Endodermal cell (in vitro differentiated cells): ENCODE results near the gene NCKAP5. TPM values are rescaled to one million over a fixed set of nuclear protein-coding genes. Genes with fewer than 3 reads are reported as not detected.

Experiments used
- DNase-seq: peaks from one replicate; pipeline ENCODE4 v3.0.0-alpha.2; 2017
- H3K27ac ChIP-seq: 2 replicates; pipeline ENCODE4 v1.5.1; 2013; ENCODE audit warnings: mild to moderate bottlenecking, low read depth, low read length, moderate library complexity
- H3K27me3 ChIP-seq: 2 replicates; pipeline ENCODE4 v1.6.1; 2013; ENCODE audit warnings: mild to moderate bottlenecking, low read length, moderate library complexity; ENCODE audit not compliant: insufficient read depth, control insufficient read depth, poor library complexity, severe bottlenecking
- H3K36me3 ChIP-seq: 2 replicates; pipeline ENCODE4 v1.7.0; 2013; ENCODE audit warnings: mild to moderate bottlenecking, low read length, moderate library complexity; ENCODE audit not compliant: control insufficient read depth, insufficient read depth
- H3K4me1 ChIP-seq: one replicate; pipeline ENCODE4 v1.7.0; 2013; ENCODE audit warnings: low read length; ENCODE audit not compliant: control insufficient read depth, insufficient read depth
- H3K4me3 ChIP-seq: 2 replicates; pipeline ENCODE4 v1.5.1; 2013; ENCODE audit warnings: mild to moderate bottlenecking, low read length, moderate library complexity
- H3K9ac ChIP-seq: 2 replicates; pipeline ENCODE4 v1.6.1; 2013; ENCODE audit warnings: mild to moderate bottlenecking, low read length, moderate library complexity; ENCODE audit not compliant: poor library complexity, severe bottlenecking; ENCODE audit errors: extremely low read depth
- H3K9me3 ChIP-seq: 2 replicates; pipeline ENCODE4 v1.6.1; 2013; ENCODE audit warnings: mild to moderate bottlenecking, low read length, moderate library complexity; ENCODE audit not compliant: control insufficient read depth
- H3K27ac Mint-ChIP-seq: 2 replicates; pipeline ENCODE4 v1.8.0; 2020; ENCODE audit warnings: mixed read lengths
- H3K27me3 Mint-ChIP-seq: 2 replicates; pipeline ENCODE4 v1.8.0; 2021; ENCODE audit warnings: mild to moderate bottlenecking, mixed read lengths; ENCODE audit not compliant: insufficient read depth
- H3K36me3 Mint-ChIP-seq: 2 replicates; pipeline ENCODE4 v1.8.0; 2020; ENCODE audit warnings: low read depth, mixed read lengths
- H3K4me1 Mint-ChIP-seq: 2 replicates; pipeline ENCODE4 v1.8.0; 2020; ENCODE audit warnings: mixed read lengths
- H3K4me3 Mint-ChIP-seq: 2 replicates; pipeline ENCODE4 v1.8.0; 2020; ENCODE audit warnings: mild to moderate bottlenecking, moderate library complexity, mixed read lengths
- H3K9me3 Mint-ChIP-seq: 2 replicates; pipeline ENCODE4 v1.8.0; 2020; ENCODE audit warnings: mild to moderate bottlenecking, mixed read lengths
- WGBS, 2 experiments: methylation state at CpG; one replicate each; pipeline versions ENCODE4 v1.1.5 to v1.1.7; 2013; ENCODE audit warnings: missing lambda C conversion rate in 2 of 2, mixed read lengths in 1 of 2; ENCODE audit not compliant: insufficient coverage in 1 of 2, insufficient read length in 1 of 2; 5-methylcytosine and 5-hydroxymethylcytosine counted together
- total RNA-seq, 2 donors: library from RNA; stranded (reverse); fragmentation: NEBNext Ultra II Directional in 1 of 2; extraction: Animal tissue kit (Norgen Biotek cat#: 25700) in 1 of 2; gene quantifications; 2 replicates in 1 of 2; 3 replicates in 1 of 2; pipeline ENCODE4 v1.2.1, GENCODE V29; 2021
- TF ChIP-seq, protein P1 (sequence below): fragments of 200-600 bp; sonication (generic); conservative IDR thresholded peaks from 2 replicates; pipeline ENCODE4 v1.5.0; 2021; ENCODE audit warnings: antibody characterized with exemption, mild to moderate bottlenecking

NCKAP5 gene
- total RNA-seq, 2 donors from 2014 or later, result 0.58 to 0.92 TPM

DNA sequence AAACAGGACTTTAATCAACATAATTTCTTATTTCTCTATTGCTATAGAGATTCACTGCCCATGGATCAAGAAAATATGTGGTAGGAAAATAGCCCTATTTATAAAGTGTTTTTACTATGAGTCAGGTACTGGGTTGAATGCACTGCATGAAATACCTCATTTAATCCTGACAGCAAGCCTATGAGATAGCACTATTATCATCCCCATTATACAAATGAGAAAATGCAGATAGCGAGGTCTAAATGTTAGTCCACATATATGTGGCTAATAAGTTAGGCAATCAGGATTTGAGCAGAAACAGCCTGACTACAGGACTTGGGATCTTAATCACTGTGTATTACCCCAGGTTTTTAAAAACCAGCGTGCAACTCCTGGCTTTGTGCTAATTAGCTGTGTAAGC, 889.8 kb downstream of the NCKAP5 start:
- Histone ChIP-seq H3K27ac (no peak overlapping the region), H3K36me3 (no peaks in the 10 kb centered on the region), H3K9ac (no peak overlapping the region), H3K27me3 (no peaks in the 10 kb centered on the region), H3K4me1 (no peaks in the 10 kb centered on the region), H3K4me3 (no peak overlapping the region), H3K9me3 (no peaks in the 10 kb centered on the region)
- Mint-ChIP-seq H3K27ac (no peak overlapping the region), H3K4me1 (no peaks in the 10 kb centered on the region), H3K4me3 (no peak overlapping the region), H3K27me3 (peaks cover 8% of the 10 kb centered on the region), H3K36me3 (no peaks in the 10 kb centered on the region), H3K9me3 (no peaks in the 10 kb centered on the region)
- no peak for DNase-seq
- TF ChIP-seq, protein P1, sequence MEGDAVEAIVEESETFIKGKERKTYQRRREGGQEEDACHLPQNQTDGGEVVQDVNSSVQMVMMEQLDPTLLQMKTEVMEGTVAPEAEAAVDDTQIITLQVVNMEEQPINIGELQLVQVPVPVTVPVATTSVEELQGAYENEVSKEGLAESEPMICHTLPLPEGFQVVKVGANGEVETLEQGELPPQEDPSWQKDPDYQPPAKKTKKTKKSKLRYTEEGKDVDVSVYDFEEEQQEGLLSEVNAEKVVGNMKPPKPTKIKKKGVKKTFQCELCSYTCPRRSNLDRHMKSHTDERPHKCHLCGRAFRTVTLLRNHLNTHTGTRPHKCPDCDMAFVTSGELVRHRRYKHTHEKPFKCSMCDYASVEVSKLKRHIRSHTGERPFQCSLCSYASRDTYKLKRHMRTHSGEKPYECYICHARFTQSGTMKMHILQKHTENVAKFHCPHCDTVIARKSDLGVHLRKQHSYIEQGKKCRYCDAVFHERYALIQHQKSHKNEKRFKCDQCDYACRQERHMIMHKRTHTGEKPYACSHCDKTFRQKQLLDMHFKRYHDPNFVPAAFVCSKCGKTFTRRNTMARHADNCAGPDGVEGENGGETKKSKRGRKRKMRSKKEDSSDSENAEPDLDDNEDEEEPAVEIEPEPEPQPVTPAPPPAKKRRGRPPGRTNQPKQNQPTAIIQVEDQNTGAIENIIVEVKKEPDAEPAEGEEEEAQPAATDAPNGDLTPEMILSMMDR, result no peak
- 90 to 95% methylated on average over 1 to 2 of the region's 2 CpGs for WGBS, 2 experiments

DNA sequence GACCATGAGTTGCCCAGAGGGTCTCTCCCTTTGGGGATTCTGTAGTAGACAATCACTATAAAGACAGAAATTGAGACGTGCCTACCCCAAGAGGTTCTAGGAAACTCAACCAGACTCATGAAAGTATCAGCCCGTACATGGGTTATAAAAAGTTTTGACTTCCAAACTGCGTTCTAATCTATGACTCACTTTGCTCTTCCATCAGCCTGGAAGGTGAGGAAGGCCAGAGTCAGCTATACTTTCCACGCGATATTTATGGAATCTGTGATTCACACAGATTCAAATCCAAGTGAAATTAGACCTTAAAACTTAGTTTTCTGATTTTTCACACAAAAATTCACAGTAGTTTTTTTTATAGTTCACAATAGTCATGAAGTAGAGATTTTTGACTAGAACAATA, 890.6 kb downstream of the NCKAP5 start:
- Mint-ChIP-seq H3K27me3 (peaks cover 12% of the 10 kb centered on the region), H3K4me1 (no peaks in the 10 kb centered on the region), H3K36me3 (no peaks in the 10 kb centered on the region), H3K4me3 (no peak overlapping the region), H3K9me3 (no peaks in the 10 kb centered on the region), H3K27ac (no peak overlapping the region)
- no peak overlapping the region for H3K9ac ChIP-seq
- 95 to 96% methylated on average over 5 of the region's 5 CpGs for WGBS, 2 experiments
- no peak overlapping the region for H3K4me3 ChIP-seq
- H3K27ac ChIP-seq, result no peak overlapping the region
- DNase-seq, result no peak
- no peaks in the 10 kb centered on the region for H3K36me3 ChIP-seq
- no peaks in the 10 kb centered on the region for H3K9me3 ChIP-seq
- no peaks in the 10 kb centered on the region for H3K4me1 ChIP-seq
- H3K27me3 ChIP-seq, result no peaks in the 10 kb centered on the region
- TF ChIP-seq, protein P1, result no peak

DNA sequence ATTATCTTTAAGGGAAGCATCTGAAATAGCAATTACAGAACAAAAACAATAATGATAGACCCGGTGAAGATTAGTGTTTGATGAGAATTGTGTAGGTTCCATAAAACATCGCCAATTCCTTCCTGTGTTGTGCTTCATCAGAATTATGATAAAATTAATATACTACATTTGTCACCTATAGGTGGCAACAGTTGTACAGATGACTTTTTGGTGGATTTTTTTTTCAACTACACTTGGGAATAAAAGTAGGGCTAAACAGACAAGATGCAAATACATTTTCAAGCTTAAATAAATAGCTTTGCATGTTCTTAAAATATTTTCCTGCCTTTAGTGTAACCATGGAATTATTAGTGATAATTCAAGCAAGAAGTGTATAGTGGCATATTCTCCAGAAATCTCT, 891.3 kb downstream of the NCKAP5 start:
- no peaks in the 10 kb centered on the region for H3K9me3 Mint-ChIP-seq
- H3K27me3 Mint-ChIP-seq, result peaks cover 19% of the 10 kb centered on the region
- no peaks in the 10 kb centered on the region for H3K4me1 Mint-ChIP-seq
- no peak overlapping the region for H3K27ac Mint-ChIP-seq
- H3K9ac ChIP-seq, result no peak overlapping the region
- no peak for DNase-seq
- H3K36me3 Mint-ChIP-seq, result no peaks in the 10 kb centered on the region
- 100% methylated on average over 1 of the region's 2 CpGs; no CpG with 5 or more reads in 1 of the 2 experiments for WGBS, 2 experiments
- no peaks in the 10 kb centered on the region for H3K4me1 ChIP-seq
- no peaks in the 10 kb centered on the region for H3K9me3 ChIP-seq
- H3K27ac ChIP-seq, result no peak overlapping the region
- no peak overlapping the region for H3K4me3 ChIP-seq
- H3K36me3 ChIP-seq, result no peaks in the 10 kb centered on the region
- no peak overlapping the region for H3K4me3 Mint-ChIP-seq
- no peaks in the 10 kb centered on the region for H3K27me3 ChIP-seq
- TF ChIP-seq, protein P1, result no peak
